OCI-LY1 (cell line): ENCODE data around the gene DLX2.

ENCODE experiments used
- CTCF ChIP-seq: fragments of 200-600 bp; sonication (generic), shearing (Covaris generic); IDR thresholded peaks from 2 replicates; pipeline ENCODE4 v1.5.1; 2017; ENCODE audit warnings: mild to moderate bottlenecking, antibody characterized with exemption, low read length, moderate library complexity, mixed read lengths
- EZH2 ChIP-seq: fragments of 200-600 bp; sonication (generic), shearing (Covaris generic); IDR thresholded peaks from 2 replicates; pipeline ENCODE4 v1.8.0; 2017; ENCODE audit warnings: borderline replicate concordance, mixed run types, mild to moderate bottlenecking, antibody characterized with exemption, low read length, moderate library complexity, mixed read lengths

GRCh38 chr2:172072303-172072702, 30.4 kb downstream of the DLX2 start:
- TF ChIP-seq CTCF (no peak), EZH2 (no peak)
